WTC11 (cell line): ENCODE measurements around the gene SPOP.

Experiments used
- ATF1 ChIP-seq: sonication (generic); formaldehyde crosslinking; IDR thresholded peaks from 2 replicates; pipeline ENCODE4 v1.8.1; 2023; ENCODE audit warnings: mild to moderate bottlenecking, moderate library complexity, missing genetic modification reagents
- EMX1 ChIP-seq: fragments of 250-450 bp; sonication (Bioruptor Pico); IDR thresholded peaks from 2 replicates; pipeline ENCODE4 v1.8.0; 2021; ENCODE audit warnings: mild to moderate bottlenecking
- NFATC4 ChIP-seq: fragments of 250-450 bp; sonication (Bioruptor Pico); IDR thresholded peaks from 2 replicates; pipeline ENCODE4 v1.9.0; 2021; ENCODE audit warnings: mild to moderate bottlenecking
- NR2C2 ChIP-seq: sonication (generic); formaldehyde crosslinking; IDR thresholded peaks from 2 replicates; pipeline ENCODE4 v1.8.0; 2022; ENCODE audit warnings: mild to moderate bottlenecking, missing genetic modification reagents
- SMAD4 ChIP-seq: sonication (generic); formaldehyde crosslinking; IDR thresholded peaks from 2 replicates; pipeline ENCODE4 v1.8.0; 2022; ENCODE audit warnings: mild to moderate bottlenecking, missing genetic modification reagents
- SP1 ChIP-seq: sonication (generic); formaldehyde crosslinking; conservative IDR thresholded peaks from 2 replicates; pipeline ENCODE4 v1.8.1; 2022; ENCODE audit warnings: missing genetic modification reagents
- ZNF232 ChIP-seq: sonication (generic); formaldehyde crosslinking; IDR thresholded peaks from 2 replicates; pipeline ENCODE4 v1.8.0; 2022; ENCODE audit warnings: mild to moderate bottlenecking, missing genetic modification reagents
- ZNF423 ChIP-seq: fragments of 250-450 bp; sonication (Bioruptor Pico); IDR thresholded peaks from 2 replicates; pipeline ENCODE4 v2.1.2; 2022; ENCODE audit warnings: mild to moderate bottlenecking, moderate library complexity
- TF ChIP-seq, protein P1 (sequence below): sonication (generic); formaldehyde crosslinking; IDR thresholded peaks from 2 replicates; pipeline ENCODE4 v1.8.1; 2022; ENCODE audit warnings: low read depth, missing genetic modification reagents, borderline replicate concordance
- TF ChIP-seq, protein P2 (sequence below): fragments of 200-600 bp; IDR thresholded peaks from 2 replicates; pipeline ENCODE4 v1.8.0; 2022; ENCODE audit warnings: antibody characterized with exemption
- TF ChIP-seq, protein P3 (sequence below): sonication (generic); formaldehyde crosslinking; IDR thresholded peaks from 2 replicates; pipeline ENCODE4 v1.8.1; 2023; ENCODE audit warnings: mild to moderate bottlenecking, missing genetic modification reagents, moderate library complexity
- TF ChIP-seq, protein P4 (sequence below): sonication (generic); formaldehyde crosslinking; IDR thresholded peaks from 2 replicates; pipeline ENCODE4 v1.8.0; 2022; ENCODE audit warnings: mild to moderate bottlenecking, missing genetic modification reagents
- TF ChIP-seq, protein P5 (sequence below): sonication (generic); formaldehyde crosslinking; IDR thresholded peaks from 2 replicates; pipeline ENCODE4 v1.8.0; 2022; ENCODE audit warnings: mild to moderate bottlenecking, missing genetic modification reagents
- TF ChIP-seq, protein P6 (sequence below): sonication (generic); formaldehyde crosslinking; IDR thresholded peaks from 2 replicates; pipeline ENCODE4 v1.8.0; 2022; ENCODE audit warnings: mild to moderate bottlenecking, missing genetic modification reagents

DNA sequence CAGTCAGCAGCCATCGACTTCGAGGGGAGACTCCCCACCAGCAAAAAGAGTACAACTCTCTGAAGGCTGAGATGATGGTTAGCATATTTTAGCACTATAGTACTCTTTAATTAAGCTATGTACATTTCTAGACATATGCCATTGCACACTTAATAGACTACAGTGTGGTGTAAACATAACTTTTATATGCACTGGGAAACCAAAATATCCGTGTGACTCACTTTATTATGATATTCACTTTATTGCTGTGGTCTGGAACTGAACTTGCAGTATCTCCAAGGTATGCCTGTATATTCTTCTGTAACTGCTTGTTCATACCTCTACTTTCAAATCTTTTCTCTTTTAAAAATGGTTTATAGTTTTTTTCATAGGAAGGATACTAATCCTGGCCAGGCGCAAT is 113.3 kb downstream of the SPOP start:
- TF ChIP-seq SMAD4 (CRISPR knock-in tag) (no peak), ZNF232 (CRISPR knock-in tag) (no peak), ATF1 (no peak), SP1 (CRISPR knock-in tag) (no peak), NR2C2 (CRISPR knock-in tag) (no peak), EMX1 (no peak), ZNF423 (CRISPR knock-in tag) (no peak), NFATC4 (CRISPR knock-in tag) (no peak)
- TF ChIP-seq, protein P1, sequence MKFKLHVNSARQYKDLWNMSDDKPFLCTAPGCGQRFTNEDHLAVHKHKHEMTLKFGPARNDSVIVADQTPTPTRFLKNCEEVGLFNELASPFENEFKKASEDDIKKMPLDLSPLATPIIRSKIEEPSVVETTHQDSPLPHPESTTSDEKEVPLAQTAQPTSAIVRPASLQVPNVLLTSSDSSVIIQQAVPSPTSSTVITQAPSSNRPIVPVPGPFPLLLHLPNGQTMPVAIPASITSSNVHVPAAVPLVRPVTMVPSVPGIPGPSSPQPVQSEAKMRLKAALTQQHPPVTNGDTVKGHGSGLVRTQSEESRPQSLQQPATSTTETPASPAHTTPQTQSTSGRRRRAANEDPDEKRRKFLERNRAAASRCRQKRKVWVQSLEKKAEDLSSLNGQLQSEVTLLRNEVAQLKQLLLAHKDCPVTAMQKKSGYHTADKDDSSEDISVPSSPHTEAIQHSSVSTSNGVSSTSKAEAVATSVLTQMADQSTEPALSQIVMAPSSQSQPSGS, result no peak
- TF ChIP-seq, protein P2, sequence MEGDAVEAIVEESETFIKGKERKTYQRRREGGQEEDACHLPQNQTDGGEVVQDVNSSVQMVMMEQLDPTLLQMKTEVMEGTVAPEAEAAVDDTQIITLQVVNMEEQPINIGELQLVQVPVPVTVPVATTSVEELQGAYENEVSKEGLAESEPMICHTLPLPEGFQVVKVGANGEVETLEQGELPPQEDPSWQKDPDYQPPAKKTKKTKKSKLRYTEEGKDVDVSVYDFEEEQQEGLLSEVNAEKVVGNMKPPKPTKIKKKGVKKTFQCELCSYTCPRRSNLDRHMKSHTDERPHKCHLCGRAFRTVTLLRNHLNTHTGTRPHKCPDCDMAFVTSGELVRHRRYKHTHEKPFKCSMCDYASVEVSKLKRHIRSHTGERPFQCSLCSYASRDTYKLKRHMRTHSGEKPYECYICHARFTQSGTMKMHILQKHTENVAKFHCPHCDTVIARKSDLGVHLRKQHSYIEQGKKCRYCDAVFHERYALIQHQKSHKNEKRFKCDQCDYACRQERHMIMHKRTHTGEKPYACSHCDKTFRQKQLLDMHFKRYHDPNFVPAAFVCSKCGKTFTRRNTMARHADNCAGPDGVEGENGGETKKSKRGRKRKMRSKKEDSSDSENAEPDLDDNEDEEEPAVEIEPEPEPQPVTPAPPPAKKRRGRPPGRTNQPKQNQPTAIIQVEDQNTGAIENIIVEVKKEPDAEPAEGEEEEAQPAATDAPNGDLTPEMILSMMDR, result no peak
- TF ChIP-seq, protein P3, sequence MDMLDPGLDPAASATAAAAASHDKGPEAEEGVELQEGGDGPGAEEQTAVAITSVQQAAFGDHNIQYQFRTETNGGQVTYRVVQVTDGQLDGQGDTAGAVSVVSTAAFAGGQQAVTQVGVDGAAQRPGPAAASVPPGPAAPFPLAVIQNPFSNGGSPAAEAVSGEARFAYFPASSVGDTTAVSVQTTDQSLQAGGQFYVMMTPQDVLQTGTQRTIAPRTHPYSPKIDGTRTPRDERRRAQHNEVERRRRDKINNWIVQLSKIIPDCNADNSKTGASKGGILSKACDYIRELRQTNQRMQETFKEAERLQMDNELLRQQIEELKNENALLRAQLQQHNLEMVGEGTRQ (CRISPR knock-in tag), result no peak
- TF ChIP-seq, protein P4, sequence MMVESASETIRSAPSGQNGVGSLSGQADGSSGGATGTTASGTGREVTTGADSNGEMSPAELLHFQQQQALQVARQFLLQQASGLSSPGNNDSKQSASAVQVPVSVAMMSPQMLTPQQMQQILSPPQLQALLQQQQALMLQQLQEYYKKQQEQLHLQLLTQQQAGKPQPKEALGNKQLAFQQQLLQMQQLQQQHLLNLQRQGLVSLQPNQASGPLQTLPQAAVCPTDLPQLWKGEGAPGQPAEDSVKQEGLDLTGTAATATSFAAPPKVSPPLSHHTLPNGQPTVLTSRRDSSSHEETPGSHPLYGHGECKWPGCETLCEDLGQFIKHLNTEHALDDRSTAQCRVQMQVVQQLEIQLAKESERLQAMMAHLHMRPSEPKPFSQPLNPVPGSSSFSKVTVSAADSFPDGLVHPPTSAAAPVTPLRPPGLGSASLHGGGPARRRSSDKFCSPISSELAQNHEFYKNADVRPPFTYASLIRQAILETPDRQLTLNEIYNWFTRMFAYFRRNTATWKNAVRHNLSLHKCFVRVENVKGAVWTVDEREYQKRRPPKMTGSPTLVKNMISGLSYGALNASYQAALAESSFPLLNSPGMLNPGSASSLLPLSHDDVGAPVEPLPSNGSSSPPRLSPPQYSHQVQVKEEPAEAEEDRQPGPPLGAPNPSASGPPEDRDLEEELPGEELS (CRISPR knock-in tag), result no peak
- TF ChIP-seq, protein P5, sequence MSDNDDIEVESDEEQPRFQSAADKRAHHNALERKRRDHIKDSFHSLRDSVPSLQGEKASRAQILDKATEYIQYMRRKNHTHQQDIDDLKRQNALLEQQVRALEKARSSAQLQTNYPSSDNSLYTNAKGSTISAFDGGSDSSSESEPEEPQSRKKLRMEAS, result no peak
- TF ChIP-seq, protein P6, sequence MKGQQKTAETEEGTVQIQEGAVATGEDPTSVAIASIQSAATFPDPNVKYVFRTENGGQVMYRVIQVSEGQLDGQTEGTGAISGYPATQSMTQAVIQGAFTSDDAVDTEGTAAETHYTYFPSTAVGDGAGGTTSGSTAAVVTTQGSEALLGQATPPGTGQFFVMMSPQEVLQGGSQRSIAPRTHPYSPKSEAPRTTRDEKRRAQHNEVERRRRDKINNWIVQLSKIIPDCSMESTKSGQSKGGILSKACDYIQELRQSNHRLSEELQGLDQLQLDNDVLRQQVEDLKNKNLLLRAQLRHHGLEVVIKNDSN (CRISPR knock-in tag), result no peak
